K562 (cell line): ENCODE results near the gene CCDC116. TPM values are rescaled to one million over a fixed set of nuclear protein-coding genes. Genes with fewer than 3 reads are reported as not detected.

Source experiments
- BHLHE40 ChIP-seq: IDR thresholded peaks from 2 replicates; pipeline ENCODE4 v1.6.1; 2011; ENCODE audit warnings: low read length, improper control_type of control experiment
- BRF2 ChIP-seq: IDR thresholded peaks from 3 replicates; pipeline ENCODE4 v1.6.1; 2011; ENCODE audit warnings: borderline replicate concordance, mild to moderate bottlenecking; ENCODE audit not compliant: insufficient read length, insufficient read depth
- CEBPZ ChIP-seq: fragments of 150-350 bp; IDR thresholded peaks from 2 replicates; pipeline ENCODE4 v1.6.1; 2014; ENCODE audit warnings: low read depth, mild to moderate bottlenecking, low read length, borderline replicate concordance
- IRF1 ChIP-seq: sonication (generic); formaldehyde crosslinking; IDR thresholded peaks from 2 replicates; pipeline ENCODE4 v1.8.0; 2022; ENCODE audit warnings: missing genetic modification reagents, mild to moderate bottlenecking, borderline replicate concordance
- IRF2 ChIP-seq: sonication (generic); formaldehyde crosslinking; IDR thresholded peaks from 2 replicates; pipeline ENCODE4 v1.8.1; 2022; ENCODE audit warnings: mild to moderate bottlenecking, missing genetic modification reagents
- KHSRP ChIP-seq: fragments of 450-650 bp; IDR thresholded peaks from 2 replicates; pipeline ENCODE4 v1.6.1; 2017
- NKRF ChIP-seq: fragments of 450-650 bp; IDR thresholded peaks from 2 replicates; pipeline ENCODE4 v1.6.1; 2016; ENCODE audit warnings: borderline replicate concordance
- PHF21A ChIP-seq: fragments of 450-650 bp; IDR thresholded peaks from 2 replicates; pipeline ENCODE4 v1.6.1; 2017; ENCODE audit warnings: low read depth, borderline replicate concordance
- POLR2B ChIP-seq: fragments of 450-650 bp; IDR thresholded peaks from 2 replicates; pipeline ENCODE4 v1.6.1; 2018; ENCODE audit warnings: low read depth; ENCODE audit not compliant: partially characterized antibody
- PYGO2 ChIP-seq: fragments of 450-650 bp; IDR thresholded peaks from 2 replicates; pipeline ENCODE4 v1.6.1; 2016; ENCODE audit warnings: mild to moderate bottlenecking, missing genetic modification characterization, moderate library complexity, missing compliant biosample characterization
- SMARCE1 ChIP-seq: fragments of 450-650 bp; IDR thresholded peaks from 2 replicates; pipeline ENCODE4 v1.7.1; 2016; ENCODE audit warnings: mild to moderate bottlenecking
- STAG1 ChIP-seq: sonication (generic); formaldehyde crosslinking; IDR thresholded peaks from 2 replicates; pipeline ENCODE4 v1.5.0; 2020; ENCODE audit warnings: missing genetic modification reagents, borderline replicate concordance
- TBP ChIP-seq: optimal IDR thresholded peaks from 2 replicates; pipeline ENCODE3; 2011; ENCODE audit warnings: low read depth, low read length, improper control_type of control experiment
- TCFL5 ChIP-seq: fragments of 250-450 bp; sonication (Bioruptor Pico); conservative IDR thresholded peaks from 2 replicates; pipeline ENCODE4 v1.6.1; 2021; ENCODE audit warnings: mild to moderate bottlenecking, moderate library complexity, matching md5 sums
- USF2 ChIP-seq: sonication (generic); formaldehyde crosslinking; IDR thresholded peaks from 2 replicates; pipeline ENCODE4 v1.5.0; 2020; ENCODE audit warnings: missing genetic modification reagents
- ZBTB1 ChIP-seq: sonication (generic); formaldehyde crosslinking; IDR thresholded peaks from 2 replicates; pipeline ENCODE4 v1.8.1; 2023; ENCODE audit warnings: missing genetic modification reagents, low read depth, mild to moderate bottlenecking, borderline replicate concordance
- ZNF184 ChIP-seq: sonication (generic); formaldehyde crosslinking; IDR thresholded peaks from 2 replicates; pipeline ENCODE4 v1.5.0; 2020; ENCODE audit warnings: missing genetic modification reagents
- ZNF23 ChIP-seq: fragments of 250-450 bp; sonication (Bioruptor Pico); IDR thresholded peaks from 2 replicates; pipeline ENCODE4 v1.4.0; 2020; ENCODE audit warnings: mild to moderate bottlenecking
- ZNF79 ChIP-seq: fragments of 250-450 bp; sonication (Bioruptor Pico); IDR thresholded peaks from 2 replicates; pipeline ENCODE4 v1.4.0; 2020; ENCODE audit warnings: low read depth, mild to moderate bottlenecking, moderate library complexity
- polyA plus RNA-seq, 8 experiments: library from polyadenylated mRNA; depleted of rRNA in 4 of 8; stranded (reverse) in 5 of 8; unstranded in 3 of 8; fragments of >200 nt; fragmentation: Nextera tagmentation in 2 of 8; fragmentation: Illumina TruSeq in 1 of 8; extraction: Ambion mirVana in 2 of 8; extraction: Trizol in 1 of 8; gene quantifications; 2 replicates each; pipeline versions ENCODE4 v1.2.1 to v1.2.3, GENCODE V29; 2011 to 2014; ENCODE audit warnings: inconsistent platforms in 1 of 8, missing spikeins in 1 of 8
- total RNA-seq, 7 experiments: library from RNA; depleted of rRNA in 6 of 7; stranded (reverse); fragments of >200 nt in 6 of 7; fragmentation: Illumina TruSeq in 2 of 7; extraction: Trizol in 2 of 7; gene quantifications; 2 replicates each; pipeline versions ENCODE4 v1.2.1 to v1.2.3, GENCODE V29; 2011 to 2021; ENCODE audit warnings: low replicate concordance in 1 of 7

CCDC116 gene
- total and polyA plus RNA-seq, 9 of the 15 experiments (the other 6 are each of a cell fraction or from before 2014, with no cell fraction given) = 1.6 to 11.3 (median 4.7) TPM

- TF ChIP-seq IRF1 (CRISPR knock-in tag) (no peak), ZNF23 (CRISPR knock-in tag) (no peak), CEBPZ (0 out of 2 replicates have a peak, but pooled peaks have one; percentile 43), POLR2B (no peak), USF2 (CRISPR knock-in tag) (peak; percentile 16; the same call in 1 of the 2 replicates), TBP (no peak), ZBTB1 (no peak), NKRF (no peak), KHSRP (no peak), BHLHE40 (no peak), ZNF79 (CRISPR knock-in tag) (no peak), BRF2 (no peak), PYGO2 (tag) (no peak), STAG1 (0 out of 2 replicates have a peak, but pooled peaks have one; percentile 24), IRF2 (CRISPR knock-in tag) (peak; percentile 93), SMARCE1 (no peak), PHF21A (no peak), TCFL5 (no peak), ZNF184 (peak; percentile 7; the same call in 1 of the 2 replicates)
Observed at GRCh38 chr22:21602579-21602978, 30.0 kb upstream of the CCDC116 start (continued).
